Spleen (tissue), 11 donors: Measurements from ENCODE around the gene ABI1. TPM values are rescaled to one million over a fixed set of nuclear protein-coding genes. Genes with fewer than 3 reads are reported as not detected.

ENCODE experiments used
- DNase-seq: peaks from one replicate; pipeline ENCODE4 v3.0.0-alpha.2; 2020
- H3K27ac ChIP-seq, 8 donors: fragments of 200-600 bp; sonication (generic) in 7 of 8; 1 replicate in 4 of 8; 2 replicates in 4 of 8; pipeline versions ENCODE4 v1.5.0 to v1.8.0; 2016 to 2021; ENCODE audit warnings: inconsistent platforms in 4 of 8, mild to moderate bottlenecking in 4 of 8, moderate library complexity in 1 of 8
- H3K27me3 ChIP-seq, 7 donors: fragments of 200-600 bp; sonication (generic) in 6 of 7; replicated peaks in 1 of 7; 1 replicate in 4 of 7; 2 replicates in 3 of 7; pipeline versions ENCODE4 v1.5.0 to v1.8.0; 2016 to 2021; ENCODE audit warnings: inconsistent platforms in 3 of 7, mild to moderate bottlenecking in 1 of 7
- H3K36me3 ChIP-seq, 6 donors: fragments of 200-600 bp; sonication (generic) in 5 of 6; 1 replicate in 4 of 6; 2 replicates in 2 of 6; pipeline versions ENCODE4 v1.5.0 to v1.8.0; 2016 to 2021; ENCODE audit warnings: inconsistent platforms in 2 of 6
- H3K4me1 ChIP-seq, 6 donors: fragments of 200-600 bp; sonication (generic) in 5 of 6; 1 replicate in 3 of 6; 2 replicates in 3 of 6; pipeline versions ENCODE4 v1.5.0 to v1.8.0; 2016 to 2021; ENCODE audit warnings: inconsistent platforms in 3 of 6
- H3K4me3 ChIP-seq, 8 donors: fragments of 200-600 bp; sonication (generic) in 7 of 8; 1 replicate in 4 of 8; 2 replicates in 4 of 8; pipeline versions ENCODE4 v1.5.0 to v1.8.0; 2016 to 2021; ENCODE audit warnings: inconsistent platforms in 4 of 8, mild to moderate bottlenecking in 4 of 8, moderate library complexity in 2 of 8
- H3K9me3 ChIP-seq, 8 donors: fragments of 200-600 bp; sonication (generic) in 7 of 8; 1 replicate in 4 of 8; 2 replicates in 4 of 8; pipeline versions ENCODE4 v1.5.0 to v1.8.0; 2016 to 2021; ENCODE audit warnings: inconsistent platforms in 4 of 8
- CTCF ChIP-seq, 11 experiments: fragments of 200-600 bp in 7 of 11; fragments of 450-650 bp in 4 of 11; sonication (generic) in 4 of 11; IDR thresholded peaks in 8 of 11; conservative IDR thresholded peaks in 3 of 11; 1 replicate in 7 of 11; 2 replicates in 4 of 11; pipeline versions ENCODE4 v1.4.0 to v1.8.0; 2016 to 2021; ENCODE audit warnings: antibody characterized with exemption in 11 of 11, inconsistent platforms in 4 of 11, mild to moderate bottlenecking in 1 of 11
- POLR2A ChIP-seq, 3 donors: fragments of 450-650 bp; IDR thresholded peaks; one replicate each; pipeline ENCODE4 v1.5.1; 2017; ENCODE audit warnings: antibody characterized with exemption in 3 of 3, mild to moderate bottlenecking in 1 of 3
- POLR2AphosphoS5 ChIP-seq, 3 donors: sonication (generic); formaldehyde crosslinking; IDR thresholded peaks; one replicate each; pipeline ENCODE4 v1.5.1; 2017; ENCODE audit warnings: antibody characterized with exemption in 3 of 3
- WGBS, 5 donors: extraction: QIAGEN DNeasy Blood & Tissue Kit in 3 of 5; methylation state at CpG; one replicate each; pipeline versions ENCODE4 v1.1.5 to v1.1.7; 2013 to 2018; 5-methylcytosine and 5-hydroxymethylcytosine counted together
- intact Hi-C: fragments of 100-400 bp; cut with DNase I; formaldehyde crosslinking; loops from one replicate; pipeline ENCODE4 v1.15.0; 2023; ENCODE audit warnings: low total_unique reads
- polyA plus RNA-seq, 3 donors: library from polyadenylated mRNA; stranded (reverse); fragments of 200-250 nt; gene quantifications; one replicate each; pipeline ENCODE4 v1.2.1, GENCODE V29; 2013
- total RNA-seq, 7 donors: library from RNA; depleted of rRNA in 3 of 7; stranded (reverse); fragments of >200 nt in 3 of 7; fragmentation: NEBNext Ultra II Directional in 4 of 7; extraction: Animal tissue kit (Norgen Biotek cat#: 25700) in 4 of 7; gene quantifications; one replicate each; pipeline versions ENCODE4 v1.1.0 to v1.2.1, GENCODE V29; 2016 to 2021
- donor health status: healthy with polysubstance abuse.
- donor health status: DM: no; HTN: no; CAD: no; lungs with moderate emphysema.
- donor health status: DM: no; HTN: no; CAD: no.
- donor health status: Bipolar disorder and iron deficiency.
- donor health status: healthy.
- donor health status: DM: no; HTN: no; CAD: no.
- donor health status: DM: yes; HTN: yes; CAD: no.

Gene ABI1
- total and polyA plus RNA-seq, 10 donors, result 33.4 to 74.0 (median 55.9) TPM

GRCh38 chr10:26815500-26815899 lies 45.3 kb downstream of the ABI1 start:
- intact Hi-C loops, result no loop called here
- WGBS, 5 donors, result 71 to 98% (median 95%) methylated on average over 2 of the region's 2 CpGs

GRCh38 chr10:26810435-26811026 lies 50.2 kb downstream of the ABI1 start:
- DNase-seq, result no peak
- TF ChIP-seq CTCF (IDR thresholded peaks at IDR 0.05 in 8 of 11, conservative IDR thresholded peaks at IDR 0.05 in 3 of 11) (no peak), POLR2AphosphoS5 (IDR thresholded peaks at IDR 0.05) (no peak), POLR2A (IDR thresholded peaks at IDR 0.05) (no peak)
- Histone ChIP-seq H3K4me1 (peaks cover 9 to 92% (median 32%) of the 10 kb centered on the region in 6 donors), H3K4me3 (no peak overlapping the region), H3K36me3 (peaks cover 0 to 14% (median 3%) of the 10 kb centered on the region in 6 donors), H3K9me3 (no peaks in the 10 kb centered on the region), H3K27me3 (no peaks in the 10 kb centered on the region), H3K27ac (no peak overlapping the region)
- WGBS, 5 donors, result 87 to 93% (median 90%) methylated on average over 7 of the region's 7 CpGs
- intact Hi-C loops, result no loop called here

More at GRCh38 chr10:26815500-26815899, 45.3 kb downstream of the ABI1 start:
- no peaks in the 10 kb centered on the region for H3K27me3 ChIP-seq
- H3K27ac ChIP-seq, result no peak overlapping the region
- TF ChIP-seq CTCF (IDR thresholded peaks at IDR 0.05 in 8 of 11, conservative IDR thresholded peaks at IDR 0.05 in 3 of 11) (no peak), POLR2A (IDR thresholded peaks at IDR 0.05) (no peak), POLR2AphosphoS5 (IDR thresholded peaks at IDR 0.05) (no peak)
- no peak overlapping the region for H3K4me3 ChIP-seq
- no peaks in the 10 kb centered on the region for H3K9me3 ChIP-seq
- H3K4me1 ChIP-seq, result peaks cover 0 to 82% (median 29%) of the 10 kb centered on the region in 6 donors
- DNase-seq, result no peak
- H3K36me3 ChIP-seq, result peaks cover 0 to 18% (median under 1%) of the 10 kb centered on the region in 6 donors

GRCh38 chr10:26809973-26810372 lies 50.8 kb downstream of the ABI1 start:
- TF ChIP-seq POLR2A (IDR thresholded peaks at IDR 0.05) (no peak), CTCF (IDR thresholded peaks at IDR 0.05 in 8 of 11, conservative IDR thresholded peaks at IDR 0.05 in 3 of 11) (no peak), POLR2AphosphoS5 (IDR thresholded peaks at IDR 0.05) (no peak)
- no peaks in the 10 kb centered on the region for H3K27me3 ChIP-seq
- intact Hi-C loops, result no loop called here
- H3K4me3 ChIP-seq, result no peak overlapping the region
- no peak for DNase-seq
- H3K9me3 ChIP-seq, result no peaks in the 10 kb centered on the region
- H3K27ac ChIP-seq, result no peak overlapping the region
- H3K4me1 ChIP-seq, result peaks cover 14 to 92% (median 34%) of the 10 kb centered on the region in 6 donors
- H3K36me3 ChIP-seq, result peaks cover 0 to 14% (median 3%) of the 10 kb centered on the region in 6 donors
- 93 to 100% (median 100%) methylated on average over 1 of the region's 1 CpG for WGBS, 5 donors

- 77 to 90% (median 81%) methylated on average over 4 of the region's 4 CpGs for WGBS, 5 donors
- no peak overlapping the region for H3K4me3 ChIP-seq
- H3K36me3 ChIP-seq, result peaks cover 0 to 14% (median 3%) of the 10 kb centered on the region in 6 donors
- intact Hi-C loops, result no loop called here
- no peaks in the 10 kb centered on the region for H3K9me3 ChIP-seq
- no peak for TF ChIP-seq POLR2A (IDR thresholded peaks at IDR 0.05)
- TF ChIP-seq CTCF (IDR thresholded peaks at IDR 0.05 in 8 of 11, conservative IDR thresholded peaks at IDR 0.05 in 3 of 11), result no peak
- TF ChIP-seq POLR2AphosphoS5 (IDR thresholded peaks at IDR 0.05), result no peak
- no peak overlapping the region for H3K27ac ChIP-seq
- H3K27me3 ChIP-seq, result no peaks in the 10 kb centered on the region
- DNase-seq, result no peak
- H3K4me1 ChIP-seq, result peaks cover 25 to 94% (median 54%) of the 10 kb centered on the region in 6 donors
Observed at GRCh38 chr10:26807532-26807931, 53.2 kb downstream of the ABI1 start.
